A549 (cell line): ENCODE results near the gene POLR3F.

Experiments
- EP300 ChIP-seq, 2 experiments: fragments of >200 bp; sonication (Bioruptor Twin); formaldehyde crosslinking; IDR thresholded peaks; 2 replicates in 1 of 2; 3 replicates in 1 of 2; pipeline ENCODE4 v1.6.1; 2016 to 2017
- FOSL2 ChIP-seq, 2 experiments: fragments of 450-650 bp in 1 of 2; fragments of >200 bp in 1 of 2; sonication (Bioruptor Twin) in 1 of 2; formaldehyde crosslinking; IDR thresholded peaks; 2 replicates each; pipeline versions ENCODE4 v1.5.0 to v1.6.1; 2016 to 2020; ENCODE audit warnings: mild to moderate bottlenecking in 1 of 2, moderate library complexity in 1 of 2
- HOXB13 ChIP-seq: fragments of 250-450 bp; sonication (Bioruptor Pico); IDR thresholded peaks from 2 replicates; pipeline ENCODE4 v1.5.0; 2020; ENCODE audit warnings: low read depth, mild to moderate bottlenecking, moderate library complexity
- MYC ChIP-seq: IDR thresholded peaks from 2 replicates; pipeline ENCODE4 v1.6.1; 2012; ENCODE audit warnings: mild to moderate bottlenecking, inconsistent platforms, low read length, improper control_type of control experiment, borderline replicate concordance
- POLR2A ChIP-seq: IDR thresholded peaks from 2 replicates; pipeline ENCODE4 v1.6.1; 2012; ENCODE audit warnings: mild to moderate bottlenecking, low read length
- TF ChIP-seq, protein P1 (sequence below): fragments of >200 bp; sonication (Bioruptor Twin); formaldehyde crosslinking; IDR thresholded peaks from 3 replicates; pipeline ENCODE4 v1.5.1; 2016
- TF ChIP-seq, protein P2 (sequence below): IDR thresholded peaks from 2 replicates; pipeline ENCODE4 v1.6.1; 2012
- TF ChIP-seq, protein P3 (sequence below): fragments of 250-450 bp; sonication (Bioruptor Pico); IDR thresholded peaks from 2 replicates; pipeline ENCODE4 v1.5.0; 2020; ENCODE audit warnings: low read depth, mild to moderate bottlenecking, moderate library complexity

DNA sequence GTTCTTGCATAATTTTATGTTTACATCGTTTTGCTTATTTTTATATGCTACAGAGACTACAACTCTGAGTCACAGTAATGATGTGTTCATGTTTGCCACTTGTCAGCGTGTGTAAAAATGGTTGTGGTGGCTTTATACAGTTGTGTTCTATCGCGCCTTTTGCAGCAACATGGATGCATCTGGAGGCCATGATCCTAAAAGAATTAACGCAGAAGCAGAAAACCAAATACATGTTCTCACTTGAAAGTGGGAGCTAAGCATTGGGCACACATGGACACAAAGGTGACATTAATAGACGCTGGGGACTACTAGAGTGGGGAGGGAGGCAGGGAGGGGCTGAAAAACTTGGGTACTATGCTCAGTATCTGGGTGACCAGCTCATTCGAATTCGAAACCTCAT lies 39.6 kb downstream of the POLR3F start:
- TF ChIP-seq POLR2A (no peak), HOXB13 (CRISPR knock-in tag) (no peak), EP300 (IDR thresholded peaks at IDR 0.05) (no peak), MYC (no peak), FOSL2 (IDR thresholded peaks at IDR 0.05) (no peak), FOSL2 (CRISPR knock-in tag; IDR thresholded peaks at IDR 0.05) (no peak)
- TF ChIP-seq, protein P1, sequence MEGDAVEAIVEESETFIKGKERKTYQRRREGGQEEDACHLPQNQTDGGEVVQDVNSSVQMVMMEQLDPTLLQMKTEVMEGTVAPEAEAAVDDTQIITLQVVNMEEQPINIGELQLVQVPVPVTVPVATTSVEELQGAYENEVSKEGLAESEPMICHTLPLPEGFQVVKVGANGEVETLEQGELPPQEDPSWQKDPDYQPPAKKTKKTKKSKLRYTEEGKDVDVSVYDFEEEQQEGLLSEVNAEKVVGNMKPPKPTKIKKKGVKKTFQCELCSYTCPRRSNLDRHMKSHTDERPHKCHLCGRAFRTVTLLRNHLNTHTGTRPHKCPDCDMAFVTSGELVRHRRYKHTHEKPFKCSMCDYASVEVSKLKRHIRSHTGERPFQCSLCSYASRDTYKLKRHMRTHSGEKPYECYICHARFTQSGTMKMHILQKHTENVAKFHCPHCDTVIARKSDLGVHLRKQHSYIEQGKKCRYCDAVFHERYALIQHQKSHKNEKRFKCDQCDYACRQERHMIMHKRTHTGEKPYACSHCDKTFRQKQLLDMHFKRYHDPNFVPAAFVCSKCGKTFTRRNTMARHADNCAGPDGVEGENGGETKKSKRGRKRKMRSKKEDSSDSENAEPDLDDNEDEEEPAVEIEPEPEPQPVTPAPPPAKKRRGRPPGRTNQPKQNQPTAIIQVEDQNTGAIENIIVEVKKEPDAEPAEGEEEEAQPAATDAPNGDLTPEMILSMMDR = no peak
- TF ChIP-seq, protein P2, sequence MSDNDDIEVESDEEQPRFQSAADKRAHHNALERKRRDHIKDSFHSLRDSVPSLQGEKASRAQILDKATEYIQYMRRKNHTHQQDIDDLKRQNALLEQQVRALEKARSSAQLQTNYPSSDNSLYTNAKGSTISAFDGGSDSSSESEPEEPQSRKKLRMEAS = no peak
- TF ChIP-seq, protein P3, sequence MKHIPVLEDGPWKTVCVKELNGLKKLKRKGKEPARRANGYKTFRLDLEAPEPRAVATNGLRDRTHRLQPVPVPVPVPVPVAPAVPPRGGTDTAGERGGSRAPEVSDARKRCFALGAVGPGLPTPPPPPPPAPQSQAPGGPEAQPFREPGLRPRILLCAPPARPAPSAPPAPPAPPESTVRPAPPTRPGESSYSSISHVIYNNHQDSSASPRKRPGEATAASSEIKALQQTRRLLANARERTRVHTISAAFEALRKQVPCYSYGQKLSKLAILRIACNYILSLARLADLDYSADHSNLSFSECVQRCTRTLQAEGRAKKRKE (CRISPR knock-in tag) = no peak
